Measurements from ENCODE around the gene TNRC6C. TPM values are rescaled to one million over a fixed set of nuclear protein-coding genes. Genes with fewer than 3 reads are reported as not detected.

TNRC6C gene
- total RNA-seq, 1 donor from 2014 or later = 27.0 TPM

GRCh38 chr17:78151514-78152008 lies 193.1 kb downstream of the TNRC6C start:
- H3K4me1 Mint-ChIP-seq = peaks cover 11% of the 10 kb centered on the region
- H3K4me3 Mint-ChIP-seq = no peak overlapping the region
- no peak for TF ChIP-seq CTCF (IDR thresholded peaks at IDR 0.05; ENCODE audit: unreplicated experiment)
- H3K27me3 Mint-ChIP-seq (ENCODE audit: low read depth) = no peaks in the 10 kb centered on the region
- peak overlapping the region; percentile 92 for H3K27ac Mint-ChIP-seq
- no peaks in the 10 kb centered on the region for H3K36me3 Mint-ChIP-seq
- DNase-seq (ENCODE audit: low spot score in 2 of 2, unreplicated experiment in 2 of 2) = no peak
- no peaks in the 10 kb centered on the region for H3K9me3 Mint-ChIP-seq

GRCh38 chr17:78154903-78155811 lies 196.7 kb downstream of the TNRC6C start:
- H3K27ac Mint-ChIP-seq = no peak overlapping the region
- peaks cover 11% of the 10 kb centered on the region for H3K4me1 Mint-ChIP-seq
- no peak for DNase-seq (ENCODE audit: low spot score in 2 of 2, unreplicated experiment in 2 of 2)

More at GRCh38 chr17:78154903-78155811, 196.7 kb downstream of the TNRC6C start:
- no peak for TF ChIP-seq CTCF (IDR thresholded peaks at IDR 0.05; ENCODE audit: unreplicated experiment)
- no peaks in the 10 kb centered on the region for H3K27me3 Mint-ChIP-seq (ENCODE audit: low read depth)
- no peaks in the 10 kb centered on the region for H3K36me3 Mint-ChIP-seq
- H3K9me3 Mint-ChIP-seq = no peaks in the 10 kb centered on the region
- H3K4me3 Mint-ChIP-seq = no peak overlapping the region

Other genes with a start within 250 kb of the TNRC6C start
- gene TMC6, start 170.1 kb downstream of the TNRC6C start, total RNA-seq = 85.5 to 96.8 TPM (median 86.4 TPM) in 3 replicates
- 0.60 to 1.2 TPM (median 1.1 TPM) in 3 replicates for gene TMC8, start 172.1 kb downstream of the TNRC6C start, total RNA-seq
- gene C17orf99, start 187.7 kb downstream of the TNRC6C start, total RNA-seq = 0.16 TPM in 1 of 3 replicates, not detected in the others
- gene SYNGR2, start 209.9 kb downstream of the TNRC6C start, total RNA-seq = 47.7 to 52.7 TPM (median 52.0 TPM) in 3 replicates
- 23.3 to 25.7 TPM (median 23.3 TPM) in 3 replicates for gene TK1, start 228.3 kb downstream of the TNRC6C start, total RNA-seq
- gene AFMID, start 228.7 kb downstream of the TNRC6C start, total RNA-seq = 24.1 to 32.3 TPM (median 27.6 TPM) in 3 replicates